ENCODE data around the gene KCNIP3.
"Not testable (repeated sequence)": the region's sequence is repeated elsewhere in the genome, so short reads cannot be mapped to it uniquely, and the experiment has no call there.

The KCNIP3 gene

DNA sequence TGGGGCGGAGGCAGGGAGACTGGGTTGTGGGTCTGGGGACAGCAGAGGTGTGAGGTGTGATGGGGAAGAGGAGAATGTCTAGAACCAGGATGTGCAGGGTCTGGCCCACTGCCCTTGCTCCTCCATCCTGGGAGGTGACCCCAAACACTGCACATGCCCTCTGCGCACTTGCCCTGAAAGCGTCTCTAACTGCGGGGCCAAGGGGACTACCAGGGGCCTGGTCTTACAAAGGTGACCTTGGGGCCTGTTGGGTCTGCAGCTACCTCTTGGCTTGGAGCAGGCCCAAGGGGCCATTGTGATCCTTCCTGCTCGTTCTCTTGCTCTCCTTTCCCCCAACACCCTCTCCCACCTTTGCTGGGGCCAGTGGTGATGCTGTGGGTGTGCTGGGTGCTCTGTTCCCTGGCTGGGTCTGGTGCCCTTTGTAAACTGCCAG is 57.3 kb downstream of the KCNIP3 start:
- TF ChIP-seq, protein P1, sequence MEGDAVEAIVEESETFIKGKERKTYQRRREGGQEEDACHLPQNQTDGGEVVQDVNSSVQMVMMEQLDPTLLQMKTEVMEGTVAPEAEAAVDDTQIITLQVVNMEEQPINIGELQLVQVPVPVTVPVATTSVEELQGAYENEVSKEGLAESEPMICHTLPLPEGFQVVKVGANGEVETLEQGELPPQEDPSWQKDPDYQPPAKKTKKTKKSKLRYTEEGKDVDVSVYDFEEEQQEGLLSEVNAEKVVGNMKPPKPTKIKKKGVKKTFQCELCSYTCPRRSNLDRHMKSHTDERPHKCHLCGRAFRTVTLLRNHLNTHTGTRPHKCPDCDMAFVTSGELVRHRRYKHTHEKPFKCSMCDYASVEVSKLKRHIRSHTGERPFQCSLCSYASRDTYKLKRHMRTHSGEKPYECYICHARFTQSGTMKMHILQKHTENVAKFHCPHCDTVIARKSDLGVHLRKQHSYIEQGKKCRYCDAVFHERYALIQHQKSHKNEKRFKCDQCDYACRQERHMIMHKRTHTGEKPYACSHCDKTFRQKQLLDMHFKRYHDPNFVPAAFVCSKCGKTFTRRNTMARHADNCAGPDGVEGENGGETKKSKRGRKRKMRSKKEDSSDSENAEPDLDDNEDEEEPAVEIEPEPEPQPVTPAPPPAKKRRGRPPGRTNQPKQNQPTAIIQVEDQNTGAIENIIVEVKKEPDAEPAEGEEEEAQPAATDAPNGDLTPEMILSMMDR (IDR thresholded peaks at IDR 0.05; ENCODE audit: low read depth, low read length), result no peak
- no peak overlapping the region for H3K4me3 ChIP-seq (replicated peaks in 1 of 2; ENCODE audit: low read depth in 2 of 2, low read length in 2 of 2)
- no peak for DNase-seq (ENCODE audit: low read depth in 2 of 2)

DNA sequence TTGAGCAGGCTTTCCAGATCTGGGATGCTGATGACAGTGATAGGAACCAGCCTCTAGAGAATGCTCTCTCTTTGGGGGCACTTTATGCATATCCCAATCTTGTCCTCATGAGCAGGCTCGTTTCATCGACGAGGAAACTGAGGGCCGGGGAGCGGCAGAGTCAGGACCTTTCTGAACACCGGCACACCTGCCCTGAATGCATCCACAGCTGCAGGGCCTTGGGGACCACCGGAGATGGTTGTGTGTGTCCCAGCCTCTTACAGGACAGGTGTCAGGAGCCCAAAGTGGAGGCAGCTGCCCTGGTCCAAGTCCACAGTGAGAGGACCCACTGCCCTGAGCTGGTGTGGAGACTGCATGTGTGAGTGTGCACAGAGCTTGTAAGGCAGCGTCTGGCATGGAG is 57.8 kb downstream of the KCNIP3 start:
- no peak overlapping the region for H3K4me3 ChIP-seq (replicated peaks in 1 of 2; ENCODE audit: low read depth in 2 of 2, low read length in 2 of 2)
- TF ChIP-seq, protein P1 (IDR thresholded peaks at IDR 0.05; ENCODE audit: low read depth, low read length), result no peak
- no peak for DNase-seq (ENCODE audit: low read depth in 2 of 2)

- H3K4me3 ChIP-seq (replicated peaks in 1 of 2; ENCODE audit: low read depth in 2 of 2, low read length in 2 of 2); DNase-seq (ENCODE audit: low read depth in 2 of 2): not testable (repeated sequence)
Observed at GRCh38 chr2:95355486-95355885, 58.3 kb downstream of the KCNIP3 start.

GRCh38 chr2:95356821-95357700 is 59.9 kb downstream of the KCNIP3 start:
- DNase-seq (ENCODE audit: low read depth in 2 of 2), result no peak

DNA sequence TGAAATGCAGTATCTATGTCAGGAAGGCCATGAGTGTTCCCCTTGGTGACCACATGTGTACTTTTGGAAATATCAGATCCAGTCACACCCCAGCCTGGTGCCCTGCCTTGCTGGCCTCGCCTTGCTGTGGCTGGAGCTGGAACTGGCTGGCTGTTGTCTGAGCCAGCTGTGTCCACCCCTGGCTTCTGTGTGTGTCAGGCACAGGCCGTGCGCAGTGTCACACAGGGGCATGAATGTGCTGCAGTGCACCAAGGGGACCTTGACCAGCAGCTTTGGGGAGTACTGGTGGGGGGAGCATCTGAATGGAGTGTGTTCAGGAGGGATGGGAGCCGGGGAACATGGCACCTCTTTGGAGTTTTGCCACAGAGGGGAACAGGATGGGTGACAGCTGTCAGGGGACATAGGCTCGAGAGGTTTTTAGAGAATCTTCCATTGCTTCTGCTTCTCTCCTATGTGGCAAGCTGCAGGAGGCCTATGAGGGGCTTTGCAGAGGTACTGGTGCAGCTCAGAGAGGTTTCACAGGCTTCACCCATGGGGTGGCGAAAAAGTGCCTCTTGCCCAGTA is 60.7 kb downstream of the KCNIP3 start:
- no peak overlapping the region for H3K4me3 ChIP-seq (replicated peaks in 1 of 2; ENCODE audit: low read depth in 2 of 2, low read length in 2 of 2)
- DNase-seq (ENCODE audit: low read depth in 2 of 2), result no peak
- TF ChIP-seq, protein P1 (IDR thresholded peaks at IDR 0.05; ENCODE audit: low read depth, low read length), result no peak

More at GRCh38 chr2:95356821-95357700, 59.9 kb downstream of the KCNIP3 start:
- TF ChIP-seq, protein P1 (IDR thresholded peaks at IDR 0.05; ENCODE audit: low read depth, low read length), result no peak
- no peak overlapping the region for H3K4me3 ChIP-seq (replicated peaks in 1 of 2; ENCODE audit: low read depth in 2 of 2, low read length in 2 of 2)

GRCh38 chr2:95359031-95359430 is 61.9 kb downstream of the KCNIP3 start:
- TF ChIP-seq, protein P1 (IDR thresholded peaks at IDR 0.05; ENCODE audit: low read depth, low read length), result no peak
- DNase-seq (ENCODE audit: low read depth in 2 of 2), result peak; percentile 61 to 65
- H3K4me3 ChIP-seq (replicated peaks in 1 of 2; ENCODE audit: low read depth in 2 of 2, low read length in 2 of 2), result no peak overlapping the region

DNA sequence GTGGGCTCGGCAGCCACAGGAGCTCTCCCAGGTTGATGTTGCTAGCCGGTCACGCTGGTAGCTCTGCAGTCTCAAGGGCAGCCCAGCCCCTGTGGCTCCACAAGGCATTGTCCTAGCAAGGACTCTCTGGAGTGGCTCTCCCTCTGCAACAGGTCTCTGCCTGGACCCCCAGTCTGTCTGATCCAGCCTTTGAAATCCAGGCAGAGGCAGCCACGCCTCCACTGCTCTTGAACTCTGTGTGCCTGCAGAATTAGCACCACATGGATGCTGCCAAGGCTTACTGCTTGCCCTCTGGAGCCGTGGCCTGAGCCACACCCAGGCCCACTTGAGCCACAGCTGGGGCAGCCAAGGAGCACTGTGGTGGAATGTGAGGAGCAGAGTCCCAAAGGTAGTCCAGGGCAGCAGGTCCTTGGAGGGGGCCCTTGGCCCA is 62.4 kb downstream of the KCNIP3 start:
- no peak overlapping the region for H3K4me3 ChIP-seq (replicated peaks in 1 of 2; ENCODE audit: low read depth in 2 of 2, low read length in 2 of 2)
- TF ChIP-seq, protein P1 (IDR thresholded peaks at IDR 0.05; ENCODE audit: low read depth, low read length), result no peak
- no peak for DNase-seq (ENCODE audit: low read depth in 2 of 2)

All from cardiac fibroblast (primary cell).